HG03280 (cell line): ENCODE measurements around the gene SPATA6L.

Experiments used
- ATAC-seq: cut with Tn5 transposase; IDR thresholded peaks from one replicate; pipeline ENCODE4 v1.9.1; 2021; ENCODE audit warnings: mild to moderate bottlenecking, moderate library complexity; ENCODE audit not compliant: unreplicated experiment

Gene SPATA6L

GRCh38 chr9:4590430-4591122, 75.7 kb downstream of the SPATA6L start:
- ATAC-seq: no peak

GRCh38 chr9:4588721-4589120, 77.6 kb downstream of the SPATA6L start:
- no peak for ATAC-seq

- ATAC-seq: no peak
Observed at GRCh38 chr9:4585135-4585534, 81.1 kb downstream of the SPATA6L start.

- no peak for ATAC-seq
Observed at GRCh38 chr9:4584636-4585035, 81.6 kb downstream of the SPATA6L start.

GRCh38 chr9:4583001-4583400, 83.3 kb downstream of the SPATA6L start:
- ATAC-seq: no peak

GRCh38 chr9:4581861-4582565, 84.3 kb downstream of the SPATA6L start:
- no peak for ATAC-seq

GRCh38 chr9:4581035-4581760, 85.1 kb downstream of the SPATA6L start:
- ATAC-seq: no peak

GRCh38 chr9:4579001-4579400, 87.3 kb downstream of the SPATA6L start:
- ATAC-seq: no peak

GRCh38 chr9:4576448-4576847, 89.8 kb downstream of the SPATA6L start:
- no peak for ATAC-seq

- no peak for ATAC-seq
Observed at GRCh38 chr9:4575997-4576396, 90.3 kb downstream of the SPATA6L start.

GRCh38 chr9:4574657-4575243, 91.5 kb downstream of the SPATA6L start:
- no peak for ATAC-seq

- ATAC-seq: no peak
Observed at GRCh38 chr9:4573634-4574389, 92.5 kb downstream of the SPATA6L start.

GRCh38 chr9:4573176-4573575, 93.1 kb downstream of the SPATA6L start:
- no peak for ATAC-seq

GRCh38 chr9:4572184-4572826, 94.0 kb downstream of the SPATA6L start:
- no peak for ATAC-seq

GRCh38 chr9:4569101-4569500, 97.2 kb downstream of the SPATA6L start:
- no peak for ATAC-seq

- no peak for ATAC-seq
Observed at GRCh38 chr9:4567601-4568000, 98.7 kb downstream of the SPATA6L start.

GRCh38 chr9:4566806-4567205, 99.5 kb downstream of the SPATA6L start:
- ATAC-seq: no peak

GRCh38 chr9:4563105-4563504, 103.2 kb downstream of the SPATA6L start:
- ATAC-seq: no peak

- no peak for ATAC-seq
Observed at GRCh38 chr9:4559261-4560182, 106.8 kb downstream of the SPATA6L start.
